Osteocyte (in vitro differentiated cells): ENCODE data around the gene KRT17. TPM values are rescaled to one million over a fixed set of nuclear protein-coding genes. Genes with fewer than 3 reads are reported as not detected.

Experiments used
- DNase-seq: peaks from one replicate; pipeline ENCODE4 v3.0.0; 2021; ENCODE audit warnings: mixed read lengths; ENCODE audit not compliant: unreplicated experiment; ENCODE audit errors: extremely low spot score
- H3K27ac Mint-ChIP-seq: one replicate; pipeline ENCODE4 v1.8.0; 2021; ENCODE audit warnings: mild to moderate bottlenecking, mixed read lengths; ENCODE audit not compliant: unreplicated experiment
- H3K27me3 Mint-ChIP-seq: one replicate; pipeline ENCODE4 v1.8.0; 2021; ENCODE audit warnings: mixed read lengths; ENCODE audit not compliant: unreplicated experiment
- H3K36me3 Mint-ChIP-seq: one replicate; pipeline ENCODE4 v1.8.0; 2021; ENCODE audit warnings: mixed read lengths; ENCODE audit not compliant: unreplicated experiment
- H3K4me1 Mint-ChIP-seq: one replicate; pipeline ENCODE4 v1.8.0; 2021; ENCODE audit warnings: mixed read lengths; ENCODE audit not compliant: unreplicated experiment
- H3K4me3 Mint-ChIP-seq: one replicate; pipeline ENCODE4 v1.8.0; 2021; ENCODE audit warnings: mild to moderate bottlenecking, moderate library complexity, mixed read lengths; ENCODE audit not compliant: unreplicated experiment
- H3K9me3 Mint-ChIP-seq: one replicate; pipeline ENCODE4 v1.8.0; 2021; ENCODE audit warnings: mixed read lengths; ENCODE audit not compliant: unreplicated experiment
- CTCF ChIP-seq: fragments of 200-600 bp; sonication (generic); IDR thresholded peaks from 2 replicates; pipeline ENCODE4 v1.5.0; 2021; ENCODE audit warnings: antibody characterized with exemption, mild to moderate bottlenecking, moderate library complexity
- total RNA-seq: library from RNA; stranded (reverse); gene quantifications from 2 replicates; pipeline ENCODE4 v1.2.1, GENCODE V29; 2021

The KRT17 gene
- total RNA-seq, 1 donor from 2014 or later = 40.5 TPM

- no peaks in the 10 kb centered on the region for H3K9me3 Mint-ChIP-seq
- TF ChIP-seq CTCF = no peak
- no peak overlapping the region for H3K4me3 Mint-ChIP-seq
- no peak overlapping the region for H3K27ac Mint-ChIP-seq
- no peak for DNase-seq
- H3K4me1 Mint-ChIP-seq = no peaks in the 10 kb centered on the region
- no peaks in the 10 kb centered on the region for H3K27me3 Mint-ChIP-seq
- H3K36me3 Mint-ChIP-seq = peaks cover under 1% of the 10 kb centered on the region
Observed at GRCh38 chr17:41653892-41654677, 29.7 kb upstream of the KRT17 start.

- TF ChIP-seq CTCF = no peak
- no peak for DNase-seq
- Mint-ChIP-seq H3K4me1 (peaks cover 4% of the 10 kb centered on the region), H3K27ac (no peak overlapping the region), H3K27me3 (no peaks in the 10 kb centered on the region), H3K36me3 (no peaks in the 10 kb centered on the region), H3K9me3 (no peaks in the 10 kb centered on the region), H3K4me3 (no peak overlapping the region)
Observed at GRCh38 chr17:41653421-41653820, 29.0 kb upstream of the KRT17 start.

- Mint-ChIP-seq H3K9me3 (no peaks in the 10 kb centered on the region), H3K36me3 (no peaks in the 10 kb centered on the region), H3K4me1 (peaks cover 12% of the 10 kb centered on the region), H3K27ac (no peak overlapping the region), H3K27me3 (no peaks in the 10 kb centered on the region), H3K4me3 (no peak overlapping the region)
- no peak for TF ChIP-seq CTCF
- DNase-seq = no peak
Observed at GRCh38 chr17:41652461-41652970, 28.1 kb upstream of the KRT17 start.

GRCh38 chr17:41651625-41652460, 27.5 kb upstream of the KRT17 start:
- H3K9me3 Mint-ChIP-seq = no peaks in the 10 kb centered on the region
- DNase-seq = no peak
- no peaks in the 10 kb centered on the region for H3K27me3 Mint-ChIP-seq
- TF ChIP-seq CTCF = no peak
- H3K27ac Mint-ChIP-seq = no peak overlapping the region
- no peaks in the 10 kb centered on the region for H3K36me3 Mint-ChIP-seq
- H3K4me1 Mint-ChIP-seq = peaks cover 12% of the 10 kb centered on the region
- no peak overlapping the region for H3K4me3 Mint-ChIP-seq
